HepG2 (cell line): Measurements from ENCODE around the gene ZNF593OS. TPM values are rescaled to one million over a fixed set of nuclear protein-coding genes. Genes with fewer than 3 reads are reported as not detected.

Experiments
- ATAC-seq: fragments of 200-7000 bp; cut with Tn5 transposase; 3 replicates; pipeline ENCODE4 v1.9.1; 2020; ENCODE audit warnings: mild to moderate bottlenecking, moderate library complexity
- BruUV-seq: library from RNA; stranded (reverse); fragments of 400-500 nt; replicated peaks from 2 replicates; lab custom pipeline; 2021; lab: Mats Ljungman, UMichigan
- CTCF ChIA-PET: fragments of 300-600 bp; formaldehyde crosslinking; extraction: SDS; loops from one replicate; lab custom pipeline; 2021; ENCODE audit warnings: low total read pairs, inconsistent platforms, low intra/inter-chr PET ratio; lab: Yijun Ruan, JAX
- POLR2A ChIA-PET: fragments of 350-600 bp; sonication (Branson Sonifier 250); formaldehyde crosslinking; loops from one replicate; lab custom pipeline; 2020; ENCODE audit warnings: antibody characterized with exemption, inconsistent platforms; lab: Yijun Ruan, JAX
- DNase-seq: peaks from one replicate; pipeline ENCODE4 v3.0.0-alpha.2; 2015; ENCODE audit warnings: low spot score
- FAIRE-seq: peaks from 3 replicates; lab custom pipeline; 2011; peaks lifted over from hg19 to GRCh38; lab: Jason Lieb, UNC
- H2AFZ ChIP-seq: one replicate; pipeline ENCODE4 v1.6.1; 2011; ENCODE audit warnings: low read length, inconsistent platforms
- H3K27ac ChIP-seq: fragments of 300-600 bp; 3 replicates; pipeline ENCODE4 v1.8.0; 2011; ENCODE audit warnings: mixed run types, mild to moderate bottlenecking, mixed read lengths, low read length, inconsistent platforms; ENCODE audit not compliant: insufficient read depth; ENCODE audit errors: extremely low read length
- H3K27me3 ChIP-seq, 2 experiments: fragments of 200-600 bp in 1 of 2; 2 replicates in 1 of 2; 3 replicates in 1 of 2; pipeline versions ENCODE4 v1.6.0 to v1.8.0; 2011; ENCODE audit warnings: low read length in 2 of 2, mild to moderate bottlenecking in 2 of 2, moderate library complexity in 2 of 2, inconsistent platforms in 1 of 2; ENCODE audit not compliant: insufficient read depth in 2 of 2, control insufficient read depth in 1 of 2
- H3K36me3 ChIP-seq, 2 experiments: fragments of 200-600 bp in 1 of 2; replicated peaks in 1 of 2; 2 replicates in 1 of 2; 3 replicates in 1 of 2; pipeline versions ENCODE4 v1.5.1 to v1.8.0; 2011; ENCODE audit warnings: low read length in 2 of 2, inconsistent platforms in 1 of 2; ENCODE audit not compliant: insufficient read depth in 2 of 2, control insufficient read depth in 1 of 2
- H3K4me1 ChIP-seq: 2 replicates; pipeline ENCODE4 v1.5.1; 2012; ENCODE audit warnings: low read length, inconsistent platforms; ENCODE audit not compliant: insufficient read depth
- H3K4me2 ChIP-seq: 2 replicates; pipeline ENCODE4 v1.6.0; 2011; ENCODE audit warnings: low read depth, low read length, inconsistent platforms
- H3K4me3 ChIP-seq, 3 experiments: fragments of 200-600 bp in 1 of 3; sonication (generic), shearing (Covaris generic) in 1 of 3; replicated peaks in 1 of 3; 2 replicates each; pipeline ENCODE4 v1.5.1; 2011 to 2016; ENCODE audit warnings: low read length in 3 of 3, inconsistent platforms in 2 of 3, low read depth in 2 of 3, mild to moderate bottlenecking in 2 of 3, control low read depth in 1 of 3, mixed read lengths in 1 of 3; ENCODE audit not compliant: insufficient read depth in 1 of 3
- H3K79me2 ChIP-seq: one replicate; pipeline ENCODE4 v1.6.1; 2011; ENCODE audit warnings: low read length, inconsistent platforms; ENCODE audit not compliant: insufficient read depth
- H3K9ac ChIP-seq: 2 replicates; pipeline ENCODE4 v1.6.0; 2011; ENCODE audit warnings: mild to moderate bottlenecking, low read depth, low read length, inconsistent platforms; ENCODE audit not compliant: insufficient read depth
- H3K9me3 ChIP-seq: 2 replicates; pipeline ENCODE4 v1.5.1; 2012; ENCODE audit warnings: mild to moderate bottlenecking, low read length
- H4K20me1 ChIP-seq: 2 replicates; pipeline ENCODE4 v1.6.0; 2011; ENCODE audit warnings: inconsistent platforms, mild to moderate bottlenecking, low read length, moderate library complexity; ENCODE audit not compliant: insufficient read depth
- KDM3A ChIP-seq: IDR thresholded peaks from 2 replicates; pipeline ENCODE4 v1.6.1; 2018; ENCODE audit warnings: low read depth, missing compliant biosample characterization
- KDM6A ChIP-seq: IDR thresholded peaks from 2 replicates; pipeline ENCODE4 v1.6.1; 2016; ENCODE audit warnings: low read depth
- KLF6 ChIP-seq: IDR thresholded peaks from 2 replicates; pipeline ENCODE4 v1.8.0; 2016; ENCODE audit warnings: missing biosample characterization, missing genetic modification reagents
- ZNF614 ChIP-seq: IDR thresholded peaks from 2 replicates; pipeline ENCODE4 v1.6.1; 2018; ENCODE audit warnings: missing biosample characterization, missing genetic modification reagents, inconsistent platforms, borderline replicate concordance
- WGBS: methylation state at CpG from one replicate; pipeline ENCODE4 v1.1.6; 2017; ENCODE audit warnings: low lambda C conversion rate; 5-methylcytosine and 5-hydroxymethylcytosine counted together
- in situ Hi-C: cut with HindIII; loops from 2 replicates; pipeline ENCODE4 v1.10.0; 2017; ENCODE audit warnings: low pct_unique_long_range_greater_than_20kb; ENCODE audit not compliant: extremely low pct_ligation_motif_present
- intact Hi-C: fragments of 100-400 bp; cut with micrococcal nuclease; formaldehyde crosslinking; loops from one replicate; pipeline ENCODE4 v1.10.0; 2022; ENCODE audit not compliant: unreplicated experiment
- polyA plus RNA-seq, 8 experiments: library from polyadenylated mRNA; depleted of rRNA in 3 of 8; stranded (reverse) in 7 of 8; unstranded in 1 of 8; fragments of >200 nt; fragmentation: Illumina TruSeq in 4 of 8; extraction: Trizol in 4 of 8; gene quantifications; 2 replicates each; pipeline versions ENCODE4 v1.2.1 to v1.2.3, GENCODE V29; 2011 to 2016; ENCODE audit warnings: low read depth in 4 of 8, missing spikeins in 1 of 8, mixed read lengths in 1 of 8; ENCODE audit not compliant: insufficient read depth in 1 of 8
- total RNA-seq, 5 experiments: library from RNA; depleted of rRNA; stranded (reverse); fragments of >200 nt; fragmentation: Illumina TruSeq; extraction: Trizol; gene quantifications; 2 replicates each; pipeline ENCODE4 v1.2.3, GENCODE V29; 2016; ENCODE audit warnings: low read depth in 1 of 5
- TF ChIP-seq, protein P1 (sequence below): sonication (generic); formaldehyde crosslinking; IDR thresholded peaks from 2 replicates; pipeline ENCODE4 v1.4.0; 2020; ENCODE audit warnings: missing genetic modification reagents
- TF ChIP-seq, protein P2 (sequence below): sonication (generic); formaldehyde crosslinking; IDR thresholded peaks from 2 replicates; pipeline ENCODE4 v1.5.0; 2020; ENCODE audit warnings: mild to moderate bottlenecking, missing genetic modification reagents

Gene ZNF593OS
- total and polyA plus RNA-seq, 2 of the 13 experiments (the other 11 are each of a cell fraction or from before 2014, with no cell fraction given) = not detected

DNA sequence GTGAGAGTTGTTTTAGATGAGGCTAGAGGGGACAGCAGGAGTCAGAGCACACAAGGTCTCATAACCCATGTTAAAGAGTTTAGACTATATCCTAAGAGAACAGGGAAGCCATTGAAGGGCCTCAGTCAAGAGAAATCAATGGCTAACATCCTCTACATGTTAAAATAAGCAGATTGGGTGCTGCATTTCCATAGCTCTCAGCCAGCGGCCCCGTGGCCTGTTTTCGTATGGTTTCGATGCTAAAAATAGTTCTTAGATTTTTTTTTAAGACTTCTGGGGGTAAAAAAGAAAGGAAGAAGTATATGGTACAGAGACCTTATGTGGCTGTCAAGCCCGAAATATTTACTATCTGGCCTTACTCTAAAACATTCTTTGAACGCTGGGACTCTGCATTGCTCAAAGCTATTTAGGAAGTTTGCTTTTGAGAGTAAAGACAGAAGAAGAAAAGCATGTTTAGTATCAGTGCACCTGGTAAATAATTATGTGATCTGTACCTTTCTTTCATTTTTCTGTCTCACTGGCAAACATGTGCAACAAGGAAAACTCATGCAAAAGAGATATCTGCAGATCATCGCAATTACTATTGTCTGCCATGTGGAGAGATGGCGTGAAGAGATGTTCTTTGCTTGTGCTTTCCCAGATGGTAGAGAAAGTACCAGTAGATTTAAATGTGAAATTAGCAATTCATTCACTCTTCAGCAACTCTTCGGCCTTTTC is 51.6 kb downstream of the ZNF593OS start:
- Histone ChIP-seq H2AFZ (no peak overlapping the region), H3K27ac (no peak overlapping the region), H3K79me2 (no peaks in the 10 kb centered on the region), H3K9me3 (no peaks in the 10 kb centered on the region), H4K20me1 (no peaks in the 10 kb centered on the region), H3K36me3 (peaks cover 2 to 10% of the 10 kb centered on the region in 2 experiments), H3K27me3 (no peaks in the 10 kb centered on the region; a peak in 1 of 5 replicates), H3K4me2 (no peak overlapping the region), H3K4me3 (no peak overlapping the region), H3K4me1 (no peaks in the 10 kb centered on the region), H3K9ac (no peak overlapping the region)
- CTCF ChIA-PET = no interaction called here
- TF ChIP-seq KDM3A = no peak
- TF ChIP-seq, protein P1, sequence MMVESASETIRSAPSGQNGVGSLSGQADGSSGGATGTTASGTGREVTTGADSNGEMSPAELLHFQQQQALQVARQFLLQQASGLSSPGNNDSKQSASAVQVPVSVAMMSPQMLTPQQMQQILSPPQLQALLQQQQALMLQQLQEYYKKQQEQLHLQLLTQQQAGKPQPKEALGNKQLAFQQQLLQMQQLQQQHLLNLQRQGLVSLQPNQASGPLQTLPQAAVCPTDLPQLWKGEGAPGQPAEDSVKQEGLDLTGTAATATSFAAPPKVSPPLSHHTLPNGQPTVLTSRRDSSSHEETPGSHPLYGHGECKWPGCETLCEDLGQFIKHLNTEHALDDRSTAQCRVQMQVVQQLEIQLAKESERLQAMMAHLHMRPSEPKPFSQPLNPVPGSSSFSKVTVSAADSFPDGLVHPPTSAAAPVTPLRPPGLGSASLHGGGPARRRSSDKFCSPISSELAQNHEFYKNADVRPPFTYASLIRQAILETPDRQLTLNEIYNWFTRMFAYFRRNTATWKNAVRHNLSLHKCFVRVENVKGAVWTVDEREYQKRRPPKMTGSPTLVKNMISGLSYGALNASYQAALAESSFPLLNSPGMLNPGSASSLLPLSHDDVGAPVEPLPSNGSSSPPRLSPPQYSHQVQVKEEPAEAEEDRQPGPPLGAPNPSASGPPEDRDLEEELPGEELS (CRISPR knock-in tag) = no peak
- no peak for TF ChIP-seq KLF6 (CRISPR knock-in tag)
- TF ChIP-seq, protein P2, sequence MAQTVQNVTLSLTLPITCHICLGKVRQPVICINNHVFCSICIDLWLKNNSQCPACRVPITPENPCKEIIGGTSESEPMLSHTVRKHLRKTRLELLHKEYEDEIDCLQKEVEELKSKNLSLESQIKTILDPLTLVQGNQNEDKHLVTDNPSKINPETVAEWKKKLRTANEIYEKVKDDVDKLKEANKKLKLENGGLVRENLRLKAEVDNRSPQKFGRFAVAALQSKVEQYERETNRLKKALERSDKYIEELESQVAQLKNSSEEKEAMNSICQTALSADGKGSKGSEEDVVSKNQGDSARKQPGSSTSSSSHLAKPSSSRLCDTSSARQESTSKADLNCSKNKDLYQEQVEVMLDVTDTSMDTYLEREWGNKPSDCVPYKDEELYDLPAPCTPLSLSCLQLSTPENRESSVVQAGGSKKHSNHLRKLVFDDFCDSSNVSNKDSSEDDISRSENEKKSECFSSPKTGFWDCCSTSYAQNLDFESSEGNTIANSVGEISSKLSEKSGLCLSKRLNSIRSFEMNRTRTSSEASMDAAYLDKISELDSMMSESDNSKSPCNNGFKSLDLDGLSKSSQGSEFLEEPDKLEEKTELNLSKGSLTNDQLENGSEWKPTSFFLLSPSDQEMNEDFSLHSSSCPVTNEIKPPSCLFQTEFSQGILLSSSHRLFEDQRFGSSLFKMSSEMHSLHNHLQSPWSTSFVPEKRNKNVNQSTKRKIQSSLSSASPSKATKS = no peak
- TF ChIP-seq KDM6A (CRISPR knock-in tag) = no peak
- no peak for TF ChIP-seq ZNF614 (CRISPR knock-in tag)
- FAIRE-seq = no peak
- no peak for ATAC-seq
- in situ Hi-C loops (no loop called here), intact Hi-C loops (no loop called here)
- no peak for DNase-seq
- POLR2A ChIA-PET = no interaction called here
- WGBS = 87% methylated on average over 9 of the region's 9 CpGs
- no TSS peak for BruUV-seq

Other genes starting within 250 kb of the ZNF593OS start
- gene PAFAH2, start 173.8 kb downstream of the ZNF593OS start, total RNA-seq (2016; rRNA removed; fragmentation: Illumina TruSeq; extraction: Trizol) = 6.9 and 9.2 TPM in 2 replicates
- 9.3 and 9.4 TPM in 2 replicates for gene PAFAH2, start 173.8 kb downstream of the ZNF593OS start, polyA plus RNA-seq (2011; rRNA removed)
- gene EXTL1, start 150.1 kb downstream of the ZNF593OS start, total RNA-seq (2016; rRNA removed; fragmentation: Illumina TruSeq; extraction: Trizol) = 0.28 and 0.35 TPM in 2 replicates
- 1.0 and 1.5 TPM in 2 replicates for gene EXTL1, start 150.1 kb downstream of the ZNF593OS start, polyA plus RNA-seq (2011; rRNA removed)
- not detected in 2 replicates for gene SLC30A2, start 125.7 kb downstream of the ZNF593OS start, total RNA-seq (2016; rRNA removed; fragmentation: Illumina TruSeq; extraction: Trizol)
- gene SLC30A2, start 125.7 kb downstream of the ZNF593OS start, polyA plus RNA-seq (2011; rRNA removed) = not detected in 2 replicates
- not detected in 2 replicates for gene TRIM63, start 104.2 kb downstream of the ZNF593OS start, total RNA-seq (2016; rRNA removed; fragmentation: Illumina TruSeq; extraction: Trizol)
- not detected in 2 replicates for gene TRIM63, start 104.2 kb downstream of the ZNF593OS start, polyA plus RNA-seq (2011; rRNA removed)
- gene PDIK1L, start 60.0 kb downstream of the ZNF593OS start, total RNA-seq (2016; rRNA removed; fragmentation: Illumina TruSeq; extraction: Trizol) = 4.6 and 5.8 TPM in 2 replicates
- gene PDIK1L, start 60.0 kb downstream of the ZNF593OS start, polyA plus RNA-seq (2011; rRNA removed) = 1.2 and 1.9 TPM in 2 replicates
- gene FAM110D, start 12.8 kb downstream of the ZNF593OS start, total RNA-seq (2016; rRNA removed; fragmentation: Illumina TruSeq; extraction: Trizol) = not detected in 2 replicates
- gene FAM110D, start 12.8 kb downstream of the ZNF593OS start, polyA plus RNA-seq (2011; rRNA removed) = not detected in 2 replicates
- not detected in 2 replicates for gene C1orf232, start 2.9 kb downstream of the ZNF593OS start, total RNA-seq (2016; rRNA removed; fragmentation: Illumina TruSeq; extraction: Trizol)
- not detected in 2 replicates for gene C1orf232, start 2.9 kb downstream of the ZNF593OS start, polyA plus RNA-seq (2011; rRNA removed)
- 55.8 and 59.3 TPM in 2 replicates for gene ZNF593, start 1.9 kb downstream of the ZNF593OS start, total RNA-seq (2016; rRNA removed; fragmentation: Illumina TruSeq; extraction: Trizol)
- 37.3 and 43.0 TPM in 2 replicates for gene ZNF593, start 1.9 kb downstream of the ZNF593OS start, polyA plus RNA-seq (2011; rRNA removed)
- 1.5 and 3.4 TPM in 2 replicates for gene CNKSR1, start 5.7 kb upstream of the ZNF593OS start, total RNA-seq (2016; rRNA removed; fragmentation: Illumina TruSeq; extraction: Trizol)
- gene CNKSR1, start 5.7 kb upstream of the ZNF593OS start, polyA plus RNA-seq (2011; rRNA removed) = 8.9 and 9.7 TPM in 2 replicates
- not detected in 2 replicates for gene CATSPER4, start 18.8 kb upstream of the ZNF593OS start, total RNA-seq (2016; rRNA removed; fragmentation: Illumina TruSeq; extraction: Trizol)
- gene CATSPER4, start 18.8 kb upstream of the ZNF593OS start, polyA plus RNA-seq (2011; rRNA removed) = not detected in 2 replicates
- gene CEP85, start 62.4 kb upstream of the ZNF593OS start, total RNA-seq (2016; rRNA removed; fragmentation: Illumina TruSeq; extraction: Trizol) = 22.4 and 26.7 TPM in 2 replicates
- 16.1 and 16.9 TPM in 2 replicates for gene CEP85, start 62.4 kb upstream of the ZNF593OS start, polyA plus RNA-seq (2011; rRNA removed)
- gene SH3BGRL3, start 108.3 kb upstream of the ZNF593OS start, total RNA-seq (2016; rRNA removed; fragmentation: Illumina TruSeq; extraction: Trizol) = 12.2 and 13.4 TPM in 2 replicates
- gene SH3BGRL3, start 108.3 kb upstream of the ZNF593OS start, polyA plus RNA-seq (2011; rRNA removed) = 11.4 and 11.5 TPM in 2 replicates
- 3.2 and 9.3 TPM in 2 replicates for gene UBXN11, start 134.8 kb upstream of the ZNF593OS start, total RNA-seq (2016; rRNA removed; fragmentation: Illumina TruSeq; extraction: Trizol)
- 10.3 and 10.4 TPM in 2 replicates for gene UBXN11, start 134.8 kb upstream of the ZNF593OS start, polyA plus RNA-seq (2011; rRNA removed)
- not detected in 2 replicates for gene CD52, start 146.1 kb upstream of the ZNF593OS start, total RNA-seq (2016; rRNA removed; fragmentation: Illumina TruSeq; extraction: Trizol)
- 0.32 and 0.93 TPM in 2 replicates for gene CD52, start 146.1 kb upstream of the ZNF593OS start, polyA plus RNA-seq (2011; rRNA removed)
- 0.39 and 1.3 TPM in 2 replicates for gene CRYBG2, start 182.3 kb upstream of the ZNF593OS start, total RNA-seq (2016; rRNA removed; fragmentation: Illumina TruSeq; extraction: Trizol)
- 2.9 and 4.7 TPM in 2 replicates for gene CRYBG2, start 182.3 kb upstream of the ZNF593OS start, polyA plus RNA-seq (2011; rRNA removed)
- not detected in 2 replicates for gene ZNF683, start 200.9 kb upstream of the ZNF593OS start, total RNA-seq (2016; rRNA removed; fragmentation: Illumina TruSeq; extraction: Trizol)
- not detected in 2 replicates for gene ZNF683, start 200.9 kb upstream of the ZNF593OS start, polyA plus RNA-seq (2011; rRNA removed)
- 0.04 TPM in 1 of 2 replicates, not detected in the other for gene LIN28A, start 239.0 kb upstream of the ZNF593OS start, total RNA-seq (2016; rRNA removed; fragmentation: Illumina TruSeq; extraction: Trizol)
- 0.01 TPM in 1 of 2 replicates, not detected in the other for gene LIN28A, start 239.0 kb upstream of the ZNF593OS start, polyA plus RNA-seq (2011; rRNA removed)